MM.1S (cell line): Measurements from ENCODE around the gene FAM181A.

Source experiments
- DNase-seq: peaks from one replicate; pipeline ENCODE4 v3.0.0-alpha.2; 2015
- H2AFZ ChIP-seq: fragments of 300-600 bp; sonication (generic); 2 replicates; pipeline ENCODE4 v1.6.0; 2016; ENCODE audit warnings: antibody characterized with exemption, low read length
- H3F3A ChIP-seq: fragments of 300-600 bp; sonication (generic); 2 replicates; pipeline ENCODE4 v1.6.1; 2016; ENCODE audit warnings: mild to moderate bottlenecking, antibody characterized with exemption, low read length, moderate library complexity, mixed read lengths; ENCODE audit not compliant: insufficient read depth
- H3K27ac ChIP-seq: fragments of 300-600 bp; sonication (generic); 2 replicates; pipeline ENCODE4 v1.5.1; 2016; ENCODE audit warnings: mild to moderate bottlenecking, low read length
- H3K27me3 ChIP-seq: fragments of 300-600 bp; sonication (generic); replicated peaks from 2 replicates; pipeline ENCODE4 v1.6.0; 2016; ENCODE audit warnings: low read length; ENCODE audit not compliant: insufficient read depth
- H3K36me3 ChIP-seq: fragments of 300-600 bp; sonication (generic); replicated peaks from 2 replicates; pipeline ENCODE4 v1.6.1; 2016; ENCODE audit warnings: mild to moderate bottlenecking, low read length, mixed read lengths; ENCODE audit not compliant: insufficient read depth
- H3K4me1 ChIP-seq: fragments of 300-600 bp; sonication (generic); 2 replicates; pipeline ENCODE4 v1.6.1; 2016; ENCODE audit warnings: low read length, mixed read lengths
- H3K4me2 ChIP-seq: fragments of 300-600 bp; sonication (generic); 2 replicates; pipeline ENCODE4 v1.6.0; 2016; ENCODE audit warnings: low read depth, low read length
- H3K4me3 ChIP-seq: fragments of 300-600 bp; sonication (generic); 2 replicates; pipeline ENCODE4 v1.5.1; 2016; ENCODE audit warnings: low read length, mixed read lengths
- H3K79me2 ChIP-seq: fragments of 300-600 bp; sonication (generic); 2 replicates; pipeline ENCODE4 v1.6.1; 2016; ENCODE audit warnings: mixed run types, low read length, mixed read lengths
- H3K9ac ChIP-seq: fragments of 300-600 bp; sonication (generic); 2 replicates; pipeline ENCODE4 v1.6.1; 2016; ENCODE audit warnings: low read length, mixed read lengths
- H3K9me2 ChIP-seq: fragments of 300-600 bp; sonication (generic); replicated peaks from 2 replicates; pipeline ENCODE4 v1.6.1; 2016; ENCODE audit warnings: mild to moderate bottlenecking, low read length, mixed read lengths; ENCODE audit not compliant: insufficient read depth
- H3K9me3 ChIP-seq: fragments of 300-600 bp; sonication (generic); replicated peaks from 2 replicates; pipeline ENCODE4 v1.6.1; 2016; ENCODE audit warnings: mild to moderate bottlenecking, low read length, mixed read lengths; ENCODE audit not compliant: insufficient read depth
- H4K20me1 ChIP-seq: fragments of 300-600 bp; sonication (generic); 2 replicates; pipeline ENCODE4 v1.6.1; 2016; ENCODE audit warnings: mild to moderate bottlenecking, low read length, moderate library complexity, mixed read lengths; ENCODE audit not compliant: insufficient read depth
- CTCF ChIP-seq: fragments of 300-600 bp; sonication (generic); IDR thresholded peaks from 2 replicates; pipeline ENCODE4 v1.5.1; 2016; ENCODE audit warnings: antibody characterized with exemption, low read length, mixed read lengths
- EZH2 ChIP-seq: fragments of 300-600 bp; sonication (generic); optimal IDR thresholded peaks from 2 replicates; pipeline ENCODE3; 2017; ENCODE audit warnings: low read depth, mild to moderate bottlenecking, antibody characterized with exemption, low read length, mixed read lengths
- EZH2phosphoT487 ChIP-seq: fragments of 300-600 bp; sonication (generic); IDR thresholded peaks from 2 replicates; pipeline ENCODE4 v1.6.1; 2018; ENCODE audit warnings: antibody characterized with exemption, low read length

The FAM181A gene

GRCh38 chr14:93949511-93950075 lies 22.4 kb downstream of the FAM181A start:
- DNase-seq, result no peak
- Histone ChIP-seq H3K4me1 (no peaks in the 10 kb centered on the region), H4K20me1 (no peaks in the 10 kb centered on the region), H3K27me3 (no peaks in the 10 kb centered on the region), H3K9ac (no peak overlapping the region), H3K4me2 (no peak overlapping the region), H3K79me2 (no peaks in the 10 kb centered on the region), H3K9me3 (no peaks in the 10 kb centered on the region), H3K36me3 (no peaks in the 10 kb centered on the region), H3F3A (no peaks in the 10 kb centered on the region), H2AFZ (no peak overlapping the region), H3K4me3 (no peak overlapping the region), H3K9me2 (no peaks in the 10 kb centered on the region), H3K27ac (no peak overlapping the region)
- TF ChIP-seq EZH2phosphoT487 (no peak), EZH2 (no peak), CTCF (no peak)

GRCh38 chr14:93950948-93951634 lies 23.9 kb downstream of the FAM181A start:
- no peak overlapping the region for H2AFZ ChIP-seq
- no peak for DNase-seq
- no peak overlapping the region for H3K9ac ChIP-seq
- no peak overlapping the region for H3K4me2 ChIP-seq
- no peaks in the 10 kb centered on the region for H3K9me3 ChIP-seq
- no peaks in the 10 kb centered on the region for H3K4me1 ChIP-seq
- H3K4me3 ChIP-seq, result no peak overlapping the region
- H3K79me2 ChIP-seq, result no peaks in the 10 kb centered on the region
- no peaks in the 10 kb centered on the region for H3K36me3 ChIP-seq
- no peaks in the 10 kb centered on the region for H3K9me2 ChIP-seq
- H4K20me1 ChIP-seq, result no peaks in the 10 kb centered on the region
- no peak overlapping the region for H3K27ac ChIP-seq
- no peaks in the 10 kb centered on the region for H3K27me3 ChIP-seq
- H3F3A ChIP-seq, result no peaks in the 10 kb centered on the region
- no peak for TF ChIP-seq EZH2phosphoT487
- no peak for TF ChIP-seq EZH2

GRCh38 chr14:93951635-93952540 lies 24.7 kb downstream of the FAM181A start:
- H3K9me3 ChIP-seq, result no peaks in the 10 kb centered on the region
- H3K9me2 ChIP-seq, result no peaks in the 10 kb centered on the region
- no peaks in the 10 kb centered on the region for H3K27me3 ChIP-seq
- no peak for TF ChIP-seq EZH2
- no peak for TF ChIP-seq EZH2phosphoT487
- no peak for TF ChIP-seq CTCF
- no peaks in the 10 kb centered on the region for H3F3A ChIP-seq
- no peak overlapping the region for H3K4me2 ChIP-seq
- peaks cover 7% of the 10 kb centered on the region; the same call in 1 of the 2 replicates for H3K4me1 ChIP-seq
- no peak overlapping the region for H2AFZ ChIP-seq
- no peaks in the 10 kb centered on the region for H3K36me3 ChIP-seq
- H4K20me1 ChIP-seq, result no peaks in the 10 kb centered on the region
- H3K27ac ChIP-seq, result no peak overlapping the region
- H3K4me3 ChIP-seq, result no peak overlapping the region
- no peak for DNase-seq
- H3K79me2 ChIP-seq, result no peaks in the 10 kb centered on the region
- H3K9ac ChIP-seq, result no peak overlapping the region
